Measurements from ENCODE around the gene POLR3G. TPM values are rescaled to one million over a fixed set of nuclear protein-coding genes. Genes with fewer than 3 reads are reported as not detected.

Gene POLR3G
- total RNA-seq, 1 donor from 2014 or later = 5.9 TPM

DNA sequence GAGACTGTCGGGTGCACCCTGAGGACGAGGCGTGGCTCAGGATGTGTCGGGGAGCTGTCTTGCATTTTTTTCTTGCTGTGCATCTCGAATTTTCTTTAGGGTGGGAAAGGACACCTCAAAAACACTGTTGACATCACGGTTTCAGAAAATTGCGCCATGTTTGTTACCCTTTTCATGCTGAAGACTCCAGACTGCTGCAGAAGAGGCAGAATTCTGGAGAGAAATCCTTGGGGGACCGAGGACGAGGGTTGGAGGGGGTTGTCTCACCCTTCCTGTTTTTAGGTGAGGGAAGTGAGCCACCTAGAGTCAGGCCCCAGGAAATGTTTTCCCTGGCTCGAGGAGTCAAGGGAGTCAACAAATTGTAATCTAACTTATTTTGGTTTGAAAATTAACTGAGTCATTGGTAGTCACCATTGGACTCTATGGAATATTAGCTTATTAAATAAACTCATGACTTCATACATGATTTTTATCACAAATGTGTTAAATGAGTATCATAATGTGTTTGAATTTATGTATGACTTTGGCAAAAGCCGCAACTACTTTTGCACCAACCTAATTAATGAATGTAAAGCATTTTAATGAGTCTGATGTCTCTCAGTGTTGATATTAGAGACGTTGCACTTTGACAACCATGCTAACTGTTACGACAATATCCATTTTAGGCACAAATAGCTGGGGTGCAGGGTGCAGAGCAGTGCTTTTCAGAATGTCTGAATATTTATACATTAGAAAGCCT lies 55.4 kb downstream of the POLR3G start:
- DNase-seq (ENCODE audit: low spot score) = peak; percentile 56
- Mint-ChIP-seq H3K27ac (ENCODE audit: unreplicated experiment) (peak overlapping the region; percentile 98), H3K4me3 (ENCODE audit: unreplicated experiment) (peak overlapping the region; percentile 98), H3K36me3 (ENCODE audit: low read depth, unreplicated experiment) (peaks cover 4% of the 10 kb centered on the region), H3K4me1 (ENCODE audit: unreplicated experiment) (peaks cover 21% of the 10 kb centered on the region), H3K9me3 (ENCODE audit: unreplicated experiment) (no peaks in the 10 kb centered on the region), H3K27me3 (ENCODE audit: unreplicated experiment) (peaks cover 7% of the 10 kb centered on the region)
- TF ChIP-seq, protein P1, sequence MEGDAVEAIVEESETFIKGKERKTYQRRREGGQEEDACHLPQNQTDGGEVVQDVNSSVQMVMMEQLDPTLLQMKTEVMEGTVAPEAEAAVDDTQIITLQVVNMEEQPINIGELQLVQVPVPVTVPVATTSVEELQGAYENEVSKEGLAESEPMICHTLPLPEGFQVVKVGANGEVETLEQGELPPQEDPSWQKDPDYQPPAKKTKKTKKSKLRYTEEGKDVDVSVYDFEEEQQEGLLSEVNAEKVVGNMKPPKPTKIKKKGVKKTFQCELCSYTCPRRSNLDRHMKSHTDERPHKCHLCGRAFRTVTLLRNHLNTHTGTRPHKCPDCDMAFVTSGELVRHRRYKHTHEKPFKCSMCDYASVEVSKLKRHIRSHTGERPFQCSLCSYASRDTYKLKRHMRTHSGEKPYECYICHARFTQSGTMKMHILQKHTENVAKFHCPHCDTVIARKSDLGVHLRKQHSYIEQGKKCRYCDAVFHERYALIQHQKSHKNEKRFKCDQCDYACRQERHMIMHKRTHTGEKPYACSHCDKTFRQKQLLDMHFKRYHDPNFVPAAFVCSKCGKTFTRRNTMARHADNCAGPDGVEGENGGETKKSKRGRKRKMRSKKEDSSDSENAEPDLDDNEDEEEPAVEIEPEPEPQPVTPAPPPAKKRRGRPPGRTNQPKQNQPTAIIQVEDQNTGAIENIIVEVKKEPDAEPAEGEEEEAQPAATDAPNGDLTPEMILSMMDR (IDR thresholded peaks at IDR 0.05; ENCODE audit: unreplicated experiment) = no peak

DNA sequence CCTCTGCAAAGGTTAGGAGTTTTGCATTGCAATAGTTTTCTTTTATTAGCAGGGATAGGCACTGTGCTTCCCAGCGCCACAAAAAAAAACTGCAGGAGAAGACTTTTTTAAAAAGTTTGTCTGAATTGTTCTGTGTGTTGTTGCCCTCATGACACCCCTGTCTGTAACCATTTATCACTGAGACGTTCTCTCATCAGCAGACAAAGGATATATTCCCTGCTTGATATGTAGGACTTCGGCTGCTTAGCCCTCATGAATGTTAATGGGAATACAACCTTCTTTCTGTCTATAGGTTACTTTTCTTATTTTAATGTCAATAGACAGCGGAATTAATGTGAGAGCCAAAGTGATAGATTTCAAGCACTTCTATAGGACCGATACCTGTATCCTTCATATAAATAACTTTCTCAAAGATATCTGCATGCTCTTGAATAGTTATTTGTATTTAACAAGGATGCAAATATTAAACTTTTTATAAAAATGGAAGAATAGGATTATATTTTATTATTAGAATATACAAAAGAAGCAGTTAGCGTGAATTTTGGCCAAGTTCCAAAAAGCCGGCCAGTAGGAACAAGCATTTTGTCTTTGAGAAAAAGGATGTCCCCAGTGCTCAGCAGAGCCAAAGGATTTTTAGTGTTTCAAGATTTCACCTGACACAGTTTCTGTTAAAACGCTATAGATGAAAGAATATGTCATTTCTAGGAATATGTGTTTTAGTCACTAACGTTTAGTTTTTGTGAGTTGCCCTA lies 56.2 kb downstream of the POLR3G start:
- H3K4me3 Mint-ChIP-seq (ENCODE audit: unreplicated experiment) = no peak overlapping the region
- H3K27ac Mint-ChIP-seq (ENCODE audit: unreplicated experiment) = no peak overlapping the region
- H3K27me3 Mint-ChIP-seq (ENCODE audit: unreplicated experiment) = peaks cover 7% of the 10 kb centered on the region

DNA sequence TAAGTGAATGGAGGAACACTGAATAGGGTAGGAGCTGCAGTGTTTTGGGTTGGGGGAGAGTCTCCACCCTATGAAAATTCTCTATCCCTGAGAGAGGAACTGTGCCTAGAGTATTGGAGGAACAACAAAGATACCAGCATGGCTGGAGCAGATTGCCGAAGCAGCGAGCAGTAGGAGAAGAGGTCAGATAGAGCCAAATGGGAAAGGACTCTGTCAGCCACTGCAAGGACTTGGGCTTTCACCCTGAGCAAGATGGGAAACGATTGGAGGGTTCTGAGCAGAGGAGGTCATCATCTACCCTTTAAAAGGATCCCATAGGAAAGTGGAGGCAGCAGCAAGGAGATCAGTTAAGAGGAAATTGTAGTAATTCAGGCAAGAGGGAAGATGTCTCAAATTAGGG lies 59.1 kb downstream of the POLR3G start:
- Mint-ChIP-seq H3K9me3 (ENCODE audit: unreplicated experiment) (no peaks in the 10 kb centered on the region), H3K27ac (ENCODE audit: unreplicated experiment) (no peak overlapping the region), H3K36me3 (ENCODE audit: low read depth, unreplicated experiment) (peaks cover 4% of the 10 kb centered on the region), H3K4me3 (ENCODE audit: unreplicated experiment) (no peak overlapping the region), H3K27me3 (ENCODE audit: unreplicated experiment) (peaks cover 6% of the 10 kb centered on the region), H3K4me1 (ENCODE audit: unreplicated experiment) (peaks cover 5% of the 10 kb centered on the region)
- TF ChIP-seq, protein P1 (IDR thresholded peaks at IDR 0.05; ENCODE audit: unreplicated experiment) = no peak
- no peak for DNase-seq (ENCODE audit: low spot score)

More for the DNA sequence above, 56.2 kb downstream of the POLR3G start:
- Mint-ChIP-seq H3K9me3 (ENCODE audit: unreplicated experiment) (no peaks in the 10 kb centered on the region), H3K4me1 (ENCODE audit: unreplicated experiment) (peaks cover 21% of the 10 kb centered on the region), H3K36me3 (ENCODE audit: low read depth, unreplicated experiment) (peaks cover 4% of the 10 kb centered on the region)
- no peak for DNase-seq (ENCODE audit: low spot score)
- TF ChIP-seq, protein P1 (IDR thresholded peaks at IDR 0.05; ENCODE audit: unreplicated experiment) = no peak

DNA sequence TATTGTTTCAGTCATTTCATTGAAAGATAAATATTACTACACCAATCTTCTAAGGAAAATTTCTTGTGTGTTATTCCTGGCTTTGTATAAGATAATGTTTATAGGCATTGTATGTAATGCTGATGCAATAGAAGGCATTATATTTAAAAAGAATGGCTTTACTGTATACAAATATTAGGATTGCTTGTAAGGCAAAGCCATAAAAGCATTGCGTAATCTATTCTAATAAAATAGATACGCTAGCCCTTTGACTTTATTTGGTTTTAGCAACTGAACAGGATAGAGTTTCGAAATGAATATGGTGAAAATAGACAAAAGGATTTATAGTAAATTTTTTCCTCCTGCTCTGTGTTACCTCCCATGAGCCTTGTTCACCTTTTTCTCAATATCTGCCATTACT lies 60.3 kb downstream of the POLR3G start:
- Mint-ChIP-seq H3K9me3 (ENCODE audit: unreplicated experiment) (no peaks in the 10 kb centered on the region), H3K27ac (ENCODE audit: unreplicated experiment) (no peak overlapping the region), H3K4me1 (ENCODE audit: unreplicated experiment) (peaks cover under 1% of the 10 kb centered on the region), H3K27me3 (ENCODE audit: unreplicated experiment) (peaks cover 3% of the 10 kb centered on the region), H3K4me3 (ENCODE audit: unreplicated experiment) (no peak overlapping the region), H3K36me3 (ENCODE audit: low read depth, unreplicated experiment) (peaks cover 2% of the 10 kb centered on the region)
- TF ChIP-seq, protein P1 (IDR thresholded peaks at IDR 0.05; ENCODE audit: unreplicated experiment) = no peak
- DNase-seq (ENCODE audit: low spot score) = no peak

Data from endothelial cell (in vitro differentiated cells).